ENCODE results near the gene HAO2.

DNA sequence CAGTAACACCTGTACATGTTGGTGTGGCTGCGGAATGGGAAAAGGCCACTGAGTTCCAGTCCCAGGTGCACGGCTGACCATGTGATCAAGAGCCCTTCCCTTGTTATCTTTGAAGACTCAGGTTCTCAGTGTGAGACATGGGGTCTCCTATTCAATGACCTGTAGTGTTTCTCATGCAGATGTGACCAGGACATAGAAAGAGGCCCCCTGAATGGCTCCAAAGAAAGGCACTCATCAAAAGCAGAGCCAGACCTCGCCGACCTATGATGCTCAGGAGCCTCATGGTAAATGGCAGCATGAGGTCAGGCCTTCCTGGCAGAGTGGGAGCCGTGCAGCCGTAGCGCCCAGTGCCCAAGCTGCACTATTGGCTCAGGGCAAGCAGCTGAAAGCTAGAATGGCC is 42.3 kb upstream of the HAO2 start:
- no peak for TF ChIP-seq POLR2A (IDR thresholded peaks at IDR 0.05)
- TF ChIP-seq, protein P1, sequence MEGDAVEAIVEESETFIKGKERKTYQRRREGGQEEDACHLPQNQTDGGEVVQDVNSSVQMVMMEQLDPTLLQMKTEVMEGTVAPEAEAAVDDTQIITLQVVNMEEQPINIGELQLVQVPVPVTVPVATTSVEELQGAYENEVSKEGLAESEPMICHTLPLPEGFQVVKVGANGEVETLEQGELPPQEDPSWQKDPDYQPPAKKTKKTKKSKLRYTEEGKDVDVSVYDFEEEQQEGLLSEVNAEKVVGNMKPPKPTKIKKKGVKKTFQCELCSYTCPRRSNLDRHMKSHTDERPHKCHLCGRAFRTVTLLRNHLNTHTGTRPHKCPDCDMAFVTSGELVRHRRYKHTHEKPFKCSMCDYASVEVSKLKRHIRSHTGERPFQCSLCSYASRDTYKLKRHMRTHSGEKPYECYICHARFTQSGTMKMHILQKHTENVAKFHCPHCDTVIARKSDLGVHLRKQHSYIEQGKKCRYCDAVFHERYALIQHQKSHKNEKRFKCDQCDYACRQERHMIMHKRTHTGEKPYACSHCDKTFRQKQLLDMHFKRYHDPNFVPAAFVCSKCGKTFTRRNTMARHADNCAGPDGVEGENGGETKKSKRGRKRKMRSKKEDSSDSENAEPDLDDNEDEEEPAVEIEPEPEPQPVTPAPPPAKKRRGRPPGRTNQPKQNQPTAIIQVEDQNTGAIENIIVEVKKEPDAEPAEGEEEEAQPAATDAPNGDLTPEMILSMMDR (IDR thresholded peaks at IDR 0.05): no peak
- no peak for TF ChIP-seq EP300 (IDR thresholded peaks at IDR 0.05)

Measured in ovary (tissue), 3 donors.